GM23338 (cell line): ENCODE measurements around the gene HDDC3. TPM values are rescaled to one million over a fixed set of nuclear protein-coding genes. Genes with fewer than 3 reads are reported as not detected.

Experiments
- CREB1 ChIP-seq: fragments of 250-450 bp; sonication (Bioruptor Pico); IDR thresholded peaks from 2 replicates; pipeline ENCODE4 v1.5.0; 2020; ENCODE audit warnings: low read depth, mild to moderate bottlenecking, moderate library complexity
- EZH2phosphoT487 ChIP-seq: fragments of 200-600 bp; sonication (generic); IDR thresholded peaks from one replicate; pipeline ENCODE4 v1.8.1; 2018; ENCODE audit warnings: antibody characterized with exemption; ENCODE audit not compliant: unreplicated experiment
- NANOG ChIP-seq: IDR thresholded peaks from 2 replicates; pipeline ENCODE4 v1.6.1; 2016; ENCODE audit warnings: antibody characterized with exemption, borderline replicate concordance
- POLR2AphosphoS5 ChIP-seq: IDR thresholded peaks from 2 replicates; pipeline ENCODE4 v1.6.1; 2016; ENCODE audit warnings: antibody characterized with exemption, low read depth
- ZNF114 ChIP-seq: fragments of 250-450 bp; sonication (Bioruptor Pico); IDR thresholded peaks from 2 replicates; pipeline ENCODE4 v1.5.0; 2020; ENCODE audit warnings: mild to moderate bottlenecking, moderate library complexity
- polyA plus RNA-seq: library from polyadenylated mRNA; unstranded; fragments of >200 nt; fragmentation: Nextera tagmentation; extraction: Ambion mirVana; gene quantifications from 2 replicates; pipeline ENCODE4 v1.2.1, GENCODE V29; 2016
- total RNA-seq: library from RNA; depleted of rRNA; stranded (reverse); fragments of >200 nt; shearing (Covaris generic); gene quantifications from 2 replicates; pipeline ENCODE4 v1.2.3, GENCODE V29; 2014
- TF ChIP-seq, protein P1 (sequence below): fragments of 250-450 bp; sonication (Bioruptor Pico); IDR thresholded peaks from 2 replicates; pipeline ENCODE4 v1.5.0; 2020; ENCODE audit warnings: mild to moderate bottlenecking, moderate library complexity
- TF ChIP-seq, protein P2 (sequence below): IDR thresholded peaks from one replicate; pipeline ENCODE4 v1.6.1; 2018; ENCODE audit warnings: antibody characterized with exemption; ENCODE audit not compliant: unreplicated experiment

HDDC3 gene
- total and polyA plus RNA-seq, 2 experiments from 2014 or later = 17.4 to 19.0 TPM

DNA sequence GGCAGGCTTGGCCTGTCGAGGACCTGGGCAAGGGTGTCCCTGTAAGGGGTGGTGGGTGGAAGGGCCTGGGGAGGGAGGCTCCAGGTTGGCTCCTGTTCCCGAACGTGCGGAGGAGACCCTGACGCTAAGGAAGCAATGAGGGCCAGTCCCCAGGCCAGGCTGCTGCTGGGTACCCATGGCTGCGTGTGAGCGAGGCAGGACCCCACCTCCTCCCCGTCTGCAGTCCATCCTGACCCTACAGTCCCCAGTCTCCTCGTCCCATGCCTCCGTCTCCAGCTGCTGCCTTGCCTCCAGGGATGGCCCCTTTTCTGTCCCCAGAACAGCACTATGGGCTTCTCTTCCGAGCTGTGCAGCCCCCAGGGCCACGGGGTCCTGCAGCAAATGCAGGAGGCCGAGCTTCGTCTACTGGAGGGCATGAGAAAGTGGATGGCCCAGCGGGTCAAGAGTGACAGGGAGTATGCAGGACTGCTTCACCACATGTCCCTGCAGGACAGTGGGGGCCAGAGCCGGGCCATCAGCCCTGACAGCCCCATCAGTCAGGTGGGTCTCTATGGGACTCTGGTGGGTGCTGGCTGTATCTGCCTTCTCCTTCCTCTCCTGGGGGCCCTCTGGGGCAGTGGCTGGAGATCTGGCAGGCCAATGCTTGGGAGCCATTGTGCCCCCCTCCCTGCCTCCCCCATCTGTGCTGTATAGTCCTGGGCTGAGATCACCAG, 47.5 kb downstream of the HDDC3 start (continued):
- TF ChIP-seq, protein P1, sequence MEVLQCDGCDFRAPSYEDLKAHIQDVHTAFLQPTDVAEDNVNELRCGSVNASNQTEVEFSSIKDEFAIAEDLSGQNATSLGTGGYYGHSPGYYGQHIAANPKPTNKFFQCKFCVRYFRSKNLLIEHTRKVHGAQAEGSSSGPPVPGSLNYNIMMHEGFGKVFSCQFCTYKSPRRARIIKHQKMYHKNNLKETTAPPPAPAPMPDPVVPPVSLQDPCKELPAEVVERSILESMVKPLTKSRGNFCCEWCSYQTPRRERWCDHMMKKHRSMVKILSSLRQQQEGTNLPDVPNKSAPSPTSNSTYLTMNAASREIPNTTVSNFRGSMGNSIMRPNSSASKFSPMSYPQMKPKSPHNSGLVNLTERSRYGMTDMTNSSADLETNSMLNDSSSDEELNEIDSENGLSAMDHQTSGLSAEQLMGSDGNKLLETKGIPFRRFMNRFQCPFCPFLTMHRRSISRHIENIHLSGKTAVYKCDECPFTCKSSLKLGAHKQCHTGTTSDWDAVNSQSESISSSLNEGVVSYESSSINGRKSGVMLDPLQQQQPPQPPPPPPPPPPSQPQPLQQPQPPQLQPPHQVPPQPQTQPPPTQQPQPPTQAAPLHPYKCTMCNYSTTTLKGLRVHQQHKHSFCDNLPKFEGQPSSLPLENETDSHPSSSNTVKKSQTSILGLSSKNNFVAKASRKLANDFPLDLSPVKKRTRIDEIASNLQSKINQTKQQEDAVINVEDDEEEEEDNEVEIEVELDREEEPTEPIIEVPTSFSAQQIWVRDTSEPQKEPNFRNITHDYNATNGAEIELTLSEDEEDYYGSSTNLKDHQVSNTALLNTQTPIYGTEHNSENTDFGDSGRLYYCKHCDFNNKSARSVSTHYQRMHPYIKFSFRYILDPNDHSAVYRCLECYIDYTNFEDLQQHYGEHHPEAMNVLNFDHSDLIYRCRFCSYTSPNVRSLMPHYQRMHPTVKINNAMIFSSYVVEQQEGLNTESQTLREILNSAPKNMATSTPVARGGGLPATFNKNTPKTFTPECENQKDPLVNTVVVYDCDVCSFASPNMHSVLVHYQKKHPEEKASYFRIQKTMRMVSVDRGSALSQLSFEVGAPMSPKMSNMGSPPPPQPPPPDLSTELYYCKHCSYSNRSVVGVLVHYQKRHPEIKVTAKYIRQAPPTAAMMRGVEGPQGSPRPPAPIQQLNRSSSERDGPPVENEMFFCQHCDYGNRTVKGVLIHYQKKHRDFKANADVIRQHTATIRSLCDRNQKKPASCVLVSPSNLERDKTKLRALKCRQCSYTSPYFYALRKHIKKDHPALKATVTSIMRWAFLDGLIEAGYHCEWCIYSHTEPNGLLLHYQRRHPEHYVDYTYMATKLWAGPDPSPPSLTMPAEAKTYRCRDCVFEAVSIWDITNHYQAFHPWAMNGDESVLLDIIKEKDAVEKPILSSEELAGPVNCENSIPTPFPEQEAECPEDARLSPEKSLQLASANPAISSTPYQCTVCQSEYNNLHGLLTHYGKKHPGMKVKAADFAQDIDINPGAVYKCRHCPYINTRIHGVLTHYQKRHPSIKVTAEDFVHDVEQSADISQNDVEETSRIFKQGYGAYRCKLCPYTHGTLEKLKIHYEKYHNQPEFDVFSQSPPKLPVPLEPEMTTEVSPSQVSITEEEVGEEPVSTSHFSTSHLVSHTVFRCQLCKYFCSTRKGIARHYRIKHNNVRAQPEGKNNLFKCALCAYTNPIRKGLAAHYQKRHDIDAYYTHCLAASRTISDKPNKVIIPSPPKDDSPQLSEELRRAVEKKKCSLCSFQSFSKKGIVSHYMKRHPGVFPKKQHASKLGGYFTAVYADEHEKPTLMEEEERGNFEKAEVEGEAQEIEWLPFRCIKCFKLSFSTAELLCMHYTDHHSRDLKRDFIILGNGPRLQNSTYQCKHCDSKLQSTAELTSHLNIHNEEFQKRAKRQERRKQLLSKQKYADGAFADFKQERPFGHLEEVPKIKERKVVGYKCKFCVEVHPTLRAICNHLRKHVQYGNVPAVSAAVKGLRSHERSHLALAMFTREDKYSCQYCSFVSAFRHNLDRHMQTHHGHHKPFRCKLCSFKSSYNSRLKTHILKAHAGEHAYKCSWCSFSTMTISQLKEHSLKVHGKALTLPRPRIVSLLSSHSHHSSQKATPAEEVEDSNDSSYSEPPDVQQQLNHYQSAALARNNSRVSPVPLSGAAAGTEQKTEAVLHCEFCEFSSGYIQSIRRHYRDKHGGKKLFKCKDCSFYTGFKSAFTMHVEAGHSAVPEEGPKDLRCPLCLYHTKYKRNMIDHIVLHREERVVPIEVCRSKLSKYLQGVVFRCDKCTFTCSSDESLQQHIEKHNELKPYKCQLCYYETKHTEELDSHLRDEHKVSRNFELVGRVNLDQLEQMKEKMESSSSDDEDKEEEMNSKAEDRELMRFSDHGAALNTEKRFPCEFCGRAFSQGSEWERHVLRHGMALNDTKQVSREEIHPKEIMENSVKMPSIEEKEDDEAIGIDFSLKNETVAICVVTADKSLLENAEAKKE = no peak
- no peak for TF ChIP-seq EZH2phosphoT487
- no peak for TF ChIP-seq POLR2AphosphoS5
- TF ChIP-seq CREB1 (CRISPR knock-in tag) = no peak
- TF ChIP-seq NANOG = no peak
- TF ChIP-seq, protein P2, sequence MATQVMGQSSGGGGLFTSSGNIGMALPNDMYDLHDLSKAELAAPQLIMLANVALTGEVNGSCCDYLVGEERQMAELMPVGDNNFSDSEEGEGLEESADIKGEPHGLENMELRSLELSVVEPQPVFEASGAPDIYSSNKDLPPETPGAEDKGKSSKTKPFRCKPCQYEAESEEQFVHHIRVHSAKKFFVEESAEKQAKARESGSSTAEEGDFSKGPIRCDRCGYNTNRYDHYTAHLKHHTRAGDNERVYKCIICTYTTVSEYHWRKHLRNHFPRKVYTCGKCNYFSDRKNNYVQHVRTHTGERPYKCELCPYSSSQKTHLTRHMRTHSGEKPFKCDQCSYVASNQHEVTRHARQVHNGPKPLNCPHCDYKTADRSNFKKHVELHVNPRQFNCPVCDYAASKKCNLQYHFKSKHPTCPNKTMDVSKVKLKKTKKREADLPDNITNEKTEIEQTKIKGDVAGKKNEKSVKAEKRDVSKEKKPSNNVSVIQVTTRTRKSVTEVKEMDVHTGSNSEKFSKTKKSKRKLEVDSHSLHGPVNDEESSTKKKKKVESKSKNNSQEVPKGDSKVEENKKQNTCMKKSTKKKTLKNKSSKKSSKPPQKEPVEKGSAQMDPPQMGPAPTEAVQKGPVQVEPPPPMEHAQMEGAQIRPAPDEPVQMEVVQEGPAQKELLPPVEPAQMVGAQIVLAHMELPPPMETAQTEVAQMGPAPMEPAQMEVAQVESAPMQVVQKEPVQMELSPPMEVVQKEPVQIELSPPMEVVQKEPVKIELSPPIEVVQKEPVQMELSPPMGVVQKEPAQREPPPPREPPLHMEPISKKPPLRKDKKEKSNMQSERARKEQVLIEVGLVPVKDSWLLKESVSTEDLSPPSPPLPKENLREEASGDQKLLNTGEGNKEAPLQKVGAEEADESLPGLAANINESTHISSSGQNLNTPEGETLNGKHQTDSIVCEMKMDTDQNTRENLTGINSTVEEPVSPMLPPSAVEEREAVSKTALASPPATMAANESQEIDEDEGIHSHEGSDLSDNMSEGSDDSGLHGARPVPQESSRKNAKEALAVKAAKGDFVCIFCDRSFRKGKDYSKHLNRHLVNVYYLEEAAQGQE = no peak
- no peak for TF ChIP-seq ZNF114
